BLaER1 (cell line): Measurements from ENCODE around the gene SH2B3.
A peak's percentile ranks its signal among the peaks of the same experiment; 100 is the strongest.
"Not testable (repeated sequence)": the region's sequence is repeated elsewhere in the genome, so short reads cannot be mapped to it uniquely, and the experiment has no call there.

ENCODE experiments used
- H3K27ac ChIP-seq: shearing (Covaris generic); formaldehyde crosslinking; 2 replicates; pipeline ENCODE4 v1.8.1; 2022
- H3K27me3 ChIP-seq: shearing (Covaris generic); formaldehyde crosslinking; 2 replicates; pipeline ENCODE4 v1.8.1; 2022
- H3K36me3 ChIP-seq: shearing (Covaris generic); formaldehyde crosslinking; 2 replicates; pipeline ENCODE4 v1.8.1; 2022
- H3K4me1 ChIP-seq: shearing (Covaris generic); formaldehyde crosslinking; 2 replicates; pipeline ENCODE4 v1.8.1; 2022
- H3K4me2 ChIP-seq: shearing (Covaris generic); formaldehyde crosslinking; 2 replicates; pipeline ENCODE4 v1.8.1; 2022
- H3K4me3 ChIP-seq: shearing (Covaris generic); formaldehyde crosslinking; 2 replicates; pipeline ENCODE4 v1.8.1; 2022
- H3K9ac ChIP-seq: shearing (Covaris generic); formaldehyde crosslinking; 2 replicates; pipeline ENCODE4 v1.8.1; 2022
- H3K9me3 ChIP-seq: shearing (Covaris generic); formaldehyde crosslinking; 2 replicates; pipeline ENCODE4 v1.8.1; 2022
- H4K20me1 ChIP-seq: shearing (Covaris generic); formaldehyde crosslinking; 2 replicates; pipeline ENCODE4 v1.8.1; 2022
- Cebpa-rat ChIP-seq: shearing (Covaris generic); IDR thresholded peaks from 2 replicates; pipeline ENCODE4 v1.8.1; 2022

Gene SH2B3

GRCh38 chr12:111398530-111398929, 7.2 kb upstream of the SH2B3 start:
- 0 out of 2 replicates have a peak overlapping the region, but pooled peaks have one; percentile 1 for H3K27ac ChIP-seq
- peak overlapping the region; percentile 52 for H3K4me2 ChIP-seq
- H3K9me3 ChIP-seq, result no peaks in the 10 kb centered on the region
- no peaks in the 10 kb centered on the region for H3K27me3 ChIP-seq
- peaks cover 51% of the 10 kb centered on the region for H3K4me1 ChIP-seq
- no peak overlapping the region for H3K4me3 ChIP-seq
- no peaks in the 10 kb centered on the region for H4K20me1 ChIP-seq
- no peak overlapping the region for H3K9ac ChIP-seq
- H3K36me3 ChIP-seq, result no peaks in the 10 kb centered on the region
- no peak for TF ChIP-seq Cebpa-rat

- H3K4me3 ChIP-seq, H3K9me3 ChIP-seq, H3K9ac ChIP-seq, H3K27ac ChIP-seq, H3K27me3 ChIP-seq, H4K20me1 ChIP-seq, H3K36me3 ChIP-seq: not testable (repeated sequence)
- H3K4me1 ChIP-seq, result peaks cover 65% of the 10 kb centered on the region
- peak overlapping the region; percentile 52 for H3K4me2 ChIP-seq
Observed at GRCh38 chr12:111399741-111400404, 5.8 kb upstream of the SH2B3 start.

- Histone ChIP-seq H3K36me3 (no peaks in the 10 kb centered on the region), H3K9ac (no peak overlapping the region), H3K27ac (no peak overlapping the region), H3K4me2 (no peak overlapping the region), H3K4me3 (no peak overlapping the region), H3K9me3 (no peaks in the 10 kb centered on the region), H3K4me1 (peaks cover 68% of the 10 kb centered on the region), H4K20me1 (no peaks in the 10 kb centered on the region), H3K27me3 (no peaks in the 10 kb centered on the region)
- TF ChIP-seq Cebpa-rat, result no peak
Observed at GRCh38 chr12:111401167-111401605, 4.5 kb upstream of the SH2B3 start.

- not testable (repeated sequence) for H3K4me3 ChIP-seq, H3K9ac ChIP-seq, H3K9me3 ChIP-seq, H3K36me3 ChIP-seq, H3K27me3 ChIP-seq
- Histone ChIP-seq H3K27ac (peak overlapping the region; percentile 78; the same call in 1 of the 2 replicates), H3K4me1 (peaks cover 74% of the 10 kb centered on the region), H4K20me1 (peaks cover 11% of the 10 kb centered on the region), H3K4me2 (peak overlapping the region; percentile 88)
Observed at GRCh38 chr12:111402490-111402824, 3.3 kb upstream of the SH2B3 start.

GRCh38 chr12:111404362-111405148, 1.2 kb upstream of the SH2B3 start:
- Histone ChIP-seq H3K4me2 (peak overlapping the region; percentile 88), H3K9me3 (no peaks in the 10 kb centered on the region), H3K9ac (peak overlapping the region; percentile 81), H4K20me1 (peaks cover 32% of the 10 kb centered on the region), H3K36me3 (no peaks in the 10 kb centered on the region), H3K4me3 (peak overlapping the region; percentile 96), H3K27ac (peak overlapping the region; percentile 85), H3K4me1 (peaks cover 74% of the 10 kb centered on the region), H3K27me3 (no peaks in the 10 kb centered on the region)
- TF ChIP-seq Cebpa-rat, result no peak

GRCh38 chr12:111405149-111405858, 419 bp upstream of the SH2B3 start:
- Histone ChIP-seq H3K9ac (peak overlapping the region; percentile 96), H3K9me3 (no peaks in the 10 kb centered on the region), H3K4me3 (peak overlapping the region; percentile 96), H4K20me1 (peaks cover 40% of the 10 kb centered on the region), H3K4me1 (peaks cover 74% of the 10 kb centered on the region), H3K27me3 (no peaks in the 10 kb centered on the region), H3K36me3 (no peaks in the 10 kb centered on the region), H3K4me2 (peak overlapping the region; percentile 88), H3K27ac (peak overlapping the region; percentile 96)
- TF ChIP-seq Cebpa-rat, result peak; percentile 72; the same call in 1 of the 2 replicates

- peak overlapping the region; percentile 96 for H3K27ac ChIP-seq
- no peaks in the 10 kb centered on the region for H3K27me3 ChIP-seq
- peaks cover 86% of the 10 kb centered on the region for H3K4me1 ChIP-seq
- peak overlapping the region; percentile 96 for H3K9ac ChIP-seq
- peak overlapping the region; percentile 98 for H3K4me2 ChIP-seq
- TF ChIP-seq Cebpa-rat, result no peak
- peak overlapping the region; percentile 96 for H3K4me3 ChIP-seq
- peaks cover 54% of the 10 kb centered on the region for H4K20me1 ChIP-seq
- H3K36me3 ChIP-seq, result no peaks in the 10 kb centered on the region
- H3K9me3 ChIP-seq, result no peaks in the 10 kb centered on the region
Observed at GRCh38 chr12:111406474-111407376, 1.0 kb downstream of the SH2B3 start.

- H3K9me3 ChIP-seq, result no peaks in the 10 kb centered on the region
- peak overlapping the region; percentile 96 for H3K4me3 ChIP-seq
- no peak for TF ChIP-seq Cebpa-rat
- H3K9ac ChIP-seq, result peak overlapping the region; percentile 96
- peak overlapping the region; percentile 96 for H3K27ac ChIP-seq
- peaks cover 62% of the 10 kb centered on the region for H4K20me1 ChIP-seq
- H3K36me3 ChIP-seq, result no peaks in the 10 kb centered on the region
- peak overlapping the region; percentile 98 for H3K4me2 ChIP-seq
- H3K4me1 ChIP-seq, result peaks cover 88% of the 10 kb centered on the region
- no peaks in the 10 kb centered on the region for H3K27me3 ChIP-seq
Observed at GRCh38 chr12:111407377-111408115, 1.8 kb downstream of the SH2B3 start.

GRCh38 chr12:111408116-111408440, 2.4 kb downstream of the SH2B3 start:
- Histone ChIP-seq H3K36me3 (no peaks in the 10 kb centered on the region), H3K9ac (no peak overlapping the region), H3K27me3 (no peaks in the 10 kb centered on the region), H3K27ac (peak overlapping the region; percentile 50; the same call in 1 of the 2 replicates), H4K20me1 (peaks cover 67% of the 10 kb centered on the region), H3K4me2 (peak overlapping the region; percentile 98), H3K4me3 (peak overlapping the region; percentile 96), H3K4me1 (peaks cover 88% of the 10 kb centered on the region), H3K9me3 (no peaks in the 10 kb centered on the region)
- TF ChIP-seq Cebpa-rat, result no peak
